ENCODE results near the gene CYP2U1.
"Not testable (repeated sequence)": the region's sequence is repeated elsewhere in the genome, so short reads cannot be mapped to it uniquely, and the experiment has no call there.

CYP2U1 gene

DNA sequence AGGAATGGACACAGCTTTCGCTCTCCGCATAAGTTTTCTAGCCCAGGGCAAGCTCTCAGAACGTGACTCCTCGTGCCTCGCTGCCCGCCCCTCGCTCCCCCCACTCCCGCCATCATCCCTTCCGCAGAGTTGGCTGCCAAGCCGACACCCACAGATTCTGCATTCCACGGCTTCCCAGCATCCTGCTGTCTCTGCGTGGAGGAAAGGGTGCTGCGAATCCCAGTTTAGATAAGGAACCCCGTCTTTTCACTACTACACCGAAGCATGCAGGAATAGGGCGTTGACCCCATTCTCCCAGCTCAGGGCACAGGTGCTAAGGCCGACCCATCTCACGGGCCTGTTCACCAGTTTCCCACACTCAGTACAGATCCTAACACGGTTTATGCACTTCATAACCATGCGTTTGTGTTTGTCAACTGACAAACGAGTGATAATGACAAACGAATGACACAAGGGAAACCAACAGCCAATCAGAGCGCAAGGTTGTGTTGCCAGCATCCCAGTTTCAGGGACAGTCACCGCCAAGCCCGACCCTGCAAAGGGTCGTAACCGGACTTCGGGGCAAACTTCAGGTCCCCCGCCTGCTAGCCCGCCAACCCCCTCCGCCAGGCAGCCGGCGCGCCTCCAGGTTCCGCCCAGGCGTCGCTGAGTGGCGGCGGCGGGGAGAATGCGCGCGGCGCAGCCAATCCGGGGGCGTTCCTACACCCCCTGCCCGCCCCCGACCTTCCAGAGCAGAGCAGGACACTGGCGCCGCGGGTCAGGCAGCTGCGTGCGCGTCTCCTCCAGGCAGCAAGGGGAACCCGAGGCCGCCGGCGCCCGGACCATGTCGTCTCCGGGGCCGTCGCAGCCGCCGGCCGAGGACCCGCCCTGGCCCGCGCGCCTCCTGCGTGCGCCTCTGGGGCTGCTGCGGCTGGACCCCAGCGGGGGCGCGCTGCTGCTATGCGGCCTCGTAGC, at the start of gene CYP2U1:
Gene CYP2U1, plus strand, starts transcription at position 729 of the 954 bp plus-strand sequence. Its CDS starts 95 bp downstream, at position 824.
- peak; percentile 69 to 71 for DNase-seq

- DNase-seq = no peak
These were observed 45.5 kb upstream of the CYP2U1 start for GRCh38 chr4:107885865-107886264.

- DNase-seq = no peak
These were observed 43.1 kb upstream of the CYP2U1 start for GRCh38 chr4:107888237-107888636.

- no peak for DNase-seq
These were observed 40.6 kb upstream of the CYP2U1 start for GRCh38 chr4:107890779-107891178.

DNA sequence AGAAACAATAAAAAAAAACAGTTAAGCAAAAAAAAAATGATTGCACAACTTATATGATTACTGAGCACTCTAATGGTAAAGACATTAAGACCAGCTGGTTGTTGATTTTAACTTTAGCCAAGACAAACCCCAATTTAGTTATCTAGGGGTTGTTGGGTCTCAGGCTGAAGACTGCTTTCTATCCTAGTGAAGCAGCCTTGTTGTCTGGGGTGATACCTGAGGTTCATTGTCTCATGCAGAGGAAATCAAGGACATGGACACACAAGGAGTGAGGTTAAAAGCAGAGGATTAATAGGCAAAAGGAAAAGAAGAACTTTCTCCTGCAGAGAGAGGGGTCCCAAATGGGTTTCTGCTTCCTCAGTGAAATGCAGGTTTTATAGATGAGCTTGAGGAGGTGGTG, 40.0 kb upstream of the CYP2U1 start:
- DNase-seq = no peak

DNA sequence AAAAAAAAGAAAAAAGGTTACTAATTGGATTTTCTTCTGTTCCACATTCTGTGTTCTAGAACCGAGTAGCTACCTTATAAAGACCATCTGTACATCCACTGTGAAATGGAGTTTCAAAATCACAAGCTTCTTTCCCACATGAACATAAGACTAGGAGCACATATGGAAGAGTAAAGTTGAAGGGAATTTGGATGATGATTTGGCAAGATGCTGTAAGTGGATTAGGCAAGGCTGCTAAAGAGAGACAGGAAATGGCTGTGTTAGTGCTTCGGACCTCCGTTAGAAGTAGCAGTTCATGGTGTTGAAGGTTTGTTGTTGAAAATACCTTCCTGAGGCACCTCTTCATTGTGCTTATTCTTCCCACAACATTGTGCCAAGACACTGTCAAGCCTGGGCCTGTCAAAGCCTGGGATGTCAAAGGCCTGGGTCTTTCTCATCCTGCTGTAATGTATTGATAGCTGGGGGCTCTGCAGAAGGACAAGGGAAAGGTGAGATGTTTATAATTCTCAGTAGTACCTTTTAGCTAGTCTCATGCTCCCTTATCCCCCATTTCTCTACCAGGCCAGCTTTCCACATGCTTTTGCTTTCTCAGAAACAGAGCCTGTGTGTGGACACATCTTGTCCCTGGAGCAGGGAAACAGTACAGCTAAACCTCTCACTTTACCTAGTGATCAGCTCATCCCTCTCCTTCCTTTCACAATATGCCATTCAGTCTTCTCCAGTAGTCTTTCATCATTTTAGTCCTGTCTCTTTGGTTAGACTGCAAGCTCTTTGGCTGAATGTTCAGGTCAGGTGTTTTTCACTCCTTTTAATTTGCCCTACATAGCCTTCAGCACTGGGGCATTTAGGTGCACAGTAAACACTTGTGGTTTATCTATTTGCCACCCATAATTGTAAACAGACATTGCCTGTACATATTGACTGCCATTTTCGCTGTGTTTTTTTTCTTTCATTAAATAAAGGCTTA, 37.9 kb upstream of the CYP2U1 start:
- DNase-seq = no peak

DNA sequence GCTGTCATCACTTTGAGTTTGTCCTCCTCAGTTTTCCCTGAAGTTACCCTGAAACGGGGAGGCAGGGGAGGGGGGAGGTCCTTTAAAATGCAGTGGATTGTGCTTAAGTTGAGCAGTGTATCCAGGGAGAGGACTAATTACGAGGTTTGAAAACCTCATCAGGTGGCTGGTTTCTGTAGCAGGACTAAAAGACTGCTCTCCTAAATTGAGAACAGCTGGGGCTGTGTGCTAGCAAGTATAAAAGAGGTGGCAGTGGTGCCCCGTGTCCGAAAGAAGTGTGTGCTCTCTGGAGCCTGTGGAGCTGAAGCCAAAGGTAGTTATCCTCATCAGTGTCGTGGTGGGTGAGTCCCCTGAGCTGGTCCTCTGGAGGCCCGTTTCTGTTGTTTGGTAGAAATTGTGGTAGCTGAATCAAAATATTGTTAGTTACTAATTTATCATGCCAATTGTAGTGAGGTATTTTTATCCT, 37.2 kb upstream of the CYP2U1 start:
- no peak for DNase-seq

- no peak for DNase-seq
These were observed 35.1 kb upstream of the CYP2U1 start for GRCh38 chr4:107896158-107896645.

GRCh38 chr4:107896646-107897045, 34.7 kb upstream of the CYP2U1 start:
- no peak for DNase-seq

- no peak for DNase-seq
These were observed 33.5 kb upstream of the CYP2U1 start for GRCh38 chr4:107897823-107898222.

- no peak for DNase-seq
These were observed 31.3 kb upstream of the CYP2U1 start for GRCh38 chr4:107900067-107900466.

GRCh38 chr4:107900508-107900907, 30.8 kb upstream of the CYP2U1 start:
- DNase-seq = no peak

DNA sequence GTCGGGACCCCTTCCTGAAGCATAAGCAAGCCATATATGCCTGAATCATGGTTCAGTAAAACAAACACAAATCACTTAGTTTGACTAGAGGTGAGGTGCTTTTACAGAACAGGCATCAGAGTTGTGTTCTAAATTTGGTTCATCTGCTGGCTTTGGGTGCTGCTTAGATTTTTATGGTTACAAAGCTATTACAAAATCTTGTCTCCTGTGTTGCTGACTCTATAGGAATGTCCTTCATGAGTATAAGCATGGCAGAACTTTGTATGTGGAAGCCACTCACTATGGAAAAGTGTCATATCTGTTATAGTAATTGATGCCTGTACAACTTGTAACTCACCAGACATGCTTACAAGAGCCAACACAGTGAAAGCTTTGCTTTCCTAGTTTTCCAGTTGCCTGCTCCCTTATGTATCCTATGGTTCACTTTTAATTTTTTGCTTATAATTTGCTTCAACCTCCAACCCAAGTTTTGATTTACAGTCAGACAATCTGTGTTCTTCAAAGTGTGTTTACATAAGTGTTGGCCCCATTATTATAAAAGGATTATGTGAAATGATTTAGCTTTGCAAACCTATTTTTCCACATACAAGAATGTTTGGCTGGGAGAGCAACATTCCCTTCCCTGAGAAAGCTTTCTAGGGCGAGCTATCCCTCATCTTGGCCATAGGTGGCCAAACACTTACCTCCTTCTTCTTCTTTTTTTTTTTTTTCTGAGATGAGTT, 30.0 kb upstream of the CYP2U1 start:
- DNase-seq = no peak

DNA sequence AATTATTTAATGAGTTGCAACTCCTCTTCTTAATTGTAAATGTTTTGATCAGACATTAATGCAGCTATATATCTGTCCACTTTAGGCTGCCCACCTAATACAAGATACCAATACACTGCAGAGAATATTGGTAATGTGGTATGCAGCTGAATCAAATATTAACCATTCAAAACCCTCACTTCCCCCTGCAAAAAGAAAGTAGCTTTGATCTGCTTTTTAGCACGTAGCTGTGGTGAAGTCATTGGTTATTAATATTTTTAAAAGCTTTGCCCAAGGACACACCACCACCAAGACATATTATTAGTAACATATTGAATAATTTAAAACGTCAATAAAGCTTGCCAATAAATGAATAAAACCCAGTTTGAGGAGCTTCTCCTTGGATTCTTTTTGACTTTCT, 28.6 kb upstream of the CYP2U1 start:
- no peak for DNase-seq

- not testable (repeated sequence) for DNase-seq
These were observed 26.3 kb upstream of the CYP2U1 start for GRCh38 chr4:107905082-107905481.

- no peak for DNase-seq
These were observed 24.8 kb upstream of the CYP2U1 start for GRCh38 chr4:107906458-107907100.

DNA sequence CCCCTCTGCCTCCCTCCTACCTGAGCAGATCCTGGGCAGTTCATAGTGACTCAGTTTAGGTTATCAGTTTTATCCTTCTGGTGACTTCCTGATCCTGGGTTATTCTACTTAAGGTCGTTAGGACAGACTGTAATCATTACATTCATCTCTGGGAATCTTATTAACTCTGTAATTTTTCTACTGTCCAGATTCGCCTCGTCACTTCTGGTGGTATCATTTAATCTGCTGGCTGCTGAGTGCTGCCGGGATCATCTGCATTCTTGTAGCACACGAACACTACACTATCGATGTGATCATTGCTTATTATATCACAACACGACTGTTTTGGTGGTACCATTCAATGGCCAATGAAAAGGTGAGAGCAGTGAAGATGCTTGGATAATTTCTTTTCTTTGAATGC, 23.0 kb upstream of the CYP2U1 start:
- DNase-seq = no peak

- peak; percentile 53 to 70 for DNase-seq
These were observed 18.0 kb upstream of the CYP2U1 start for GRCh38 chr4:107913283-107913899.

DNA sequence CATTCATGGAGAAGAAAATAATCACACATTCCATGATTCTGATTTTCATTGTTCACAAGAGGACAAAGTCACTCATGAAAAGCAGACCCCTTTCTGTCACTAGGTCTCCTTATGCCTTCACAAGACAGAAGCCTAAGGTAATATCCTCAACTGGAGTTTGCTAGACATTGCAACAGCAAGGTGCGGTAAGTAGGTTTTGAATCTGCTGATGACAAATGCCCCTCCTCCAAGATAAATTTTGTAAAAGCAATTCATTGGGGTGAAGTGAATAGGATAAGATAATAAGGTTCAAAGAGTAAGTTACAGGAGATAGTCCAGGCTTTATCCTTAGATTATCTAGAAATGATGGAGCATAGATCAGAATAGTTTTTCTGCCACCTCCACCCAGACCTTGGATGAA, 16.1 kb upstream of the CYP2U1 start:
- DNase-seq = no peak

DNA sequence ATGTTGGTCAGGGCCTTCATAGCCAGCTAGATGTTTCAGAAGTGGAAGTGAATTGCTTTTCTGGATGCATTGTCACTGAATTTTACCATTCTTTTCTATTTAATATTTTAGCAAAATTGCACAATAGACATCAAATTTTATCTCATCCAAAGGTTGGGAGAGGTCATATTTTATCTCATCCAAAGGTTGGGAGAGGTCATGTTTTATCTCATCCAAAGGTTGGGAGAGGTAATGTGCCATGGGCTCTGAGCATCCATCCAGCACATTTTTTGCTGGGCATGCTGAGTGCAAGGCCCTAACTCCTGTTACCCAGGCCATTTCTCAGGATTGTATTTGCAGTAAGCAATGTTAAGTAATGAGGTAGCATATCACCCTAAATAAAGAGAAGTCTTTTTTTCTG, 14.7 kb upstream of the CYP2U1 start:
- DNase-seq = no peak

- DNase-seq = no peak
These were observed 13.8 kb upstream of the CYP2U1 start for GRCh38 chr4:107917500-107917899.
